Measurements from ENCODE around the gene UBAP2. TPM values are rescaled to one million over a fixed set of nuclear protein-coding genes. Genes with fewer than 3 reads are reported as not detected.

Gene UBAP2
- polyA plus RNA-seq, 1 donor (not counting 4 experiments of a cell fraction or from before 2014, with no cell fraction given), result 16.3 TPM

- DNase-seq (ENCODE audit: low read depth, low spot score) (no peak), FAIRE-seq (no peak)
- dilution Hi-C loops (cut with MboI; ENCODE audit: extremely low pct_ligation_motif_present, low sequenced_read_pairs), result no loop called here
- Histone ChIP-seq H3K4me1 (ENCODE audit: control insufficient read depth, extremely low read depth, insufficient read depth, low read length) (no peaks in the 10 kb centered on the region), H2AFZ (ENCODE audit: control insufficient read depth, low read length) (no peak overlapping the region), H3K9ac (ENCODE audit: control insufficient read depth, extremely low read depth, insufficient read depth, low read length) (no peak overlapping the region), H3K27ac (ENCODE audit: control insufficient read depth, insufficient read depth, low read length) (no peak overlapping the region), H3K4me2 (ENCODE audit: control insufficient read depth, extremely low read depth, insufficient read depth, low read depth, low read length) (no peak overlapping the region), H3K9me1 (ENCODE audit: control insufficient read depth, extremely low read depth, insufficient read depth, low read length) (no peaks in the 10 kb centered on the region), H3K27me3 (ENCODE audit: control insufficient read depth, extremely low read depth, insufficient read depth, low read length) (no peaks in the 10 kb centered on the region), H3K4me3 (ENCODE audit: control insufficient read depth in 2 of 3, extremely low read depth in 1 of 3, insufficient read depth in 2 of 3, low read depth in 1 of 3, low read length in 3 of 3) (no peak overlapping the region), H3K79me2 (ENCODE audit: control insufficient read depth, insufficient read depth, low read length) (peaks cover 62% of the 10 kb centered on the region), H3K9me3 (ENCODE audit: control insufficient read depth, low read depth, low read length) (no peaks in the 10 kb centered on the region), H4K20me1 (ENCODE audit: control insufficient read depth, extremely low read depth, insufficient read depth, low read length) (peaks cover 4% of the 10 kb centered on the region), H3K36me3 (ENCODE audit: control insufficient read depth in 2 of 2, extremely low read depth in 1 of 2, insufficient read depth in 2 of 2, low read length in 2 of 2) (peaks cover 12 to 16% of the 10 kb centered on the region in 2 experiments)
- no peak for TF ChIP-seq EZH2 (IDR thresholded peaks at IDR 0.05; ENCODE audit: low read length)
- no peak for TF ChIP-seq CTCF (optimal IDR thresholded peaks at IDR 0.05 in 1 of 3, IDR thresholded peaks at IDR 0.05 in 1 of 3, conservative IDR thresholded peaks at IDR 0.05 in 1 of 3; ENCODE audit: extremely low read depth in 1 of 3, insufficient read depth in 2 of 3, low read length in 3 of 3)
Observed at GRCh38 chr9:34016149-34016548, 32.5 kb downstream of the UBAP2 start.

- Histone ChIP-seq H3K9ac (ENCODE audit: control insufficient read depth, extremely low read depth, insufficient read depth, low read length) (no peak overlapping the region), H3K4me1 (ENCODE audit: control insufficient read depth, extremely low read depth, insufficient read depth, low read length) (no peaks in the 10 kb centered on the region), H4K20me1 (ENCODE audit: control insufficient read depth, extremely low read depth, insufficient read depth, low read length) (no peaks in the 10 kb centered on the region), H2AFZ (ENCODE audit: control insufficient read depth, low read length) (no peak overlapping the region), H3K27me3 (ENCODE audit: control insufficient read depth, extremely low read depth, insufficient read depth, low read length) (no peaks in the 10 kb centered on the region), H3K9me1 (ENCODE audit: control insufficient read depth, extremely low read depth, insufficient read depth, low read length) (no peaks in the 10 kb centered on the region), H3K4me2 (ENCODE audit: control insufficient read depth, extremely low read depth, insufficient read depth, low read depth, low read length) (no peak overlapping the region), H3K36me3 (ENCODE audit: control insufficient read depth in 2 of 2, extremely low read depth in 1 of 2, insufficient read depth in 2 of 2, low read length in 2 of 2) (peaks cover 10 to 16% of the 10 kb centered on the region in 2 experiments), H3K9me3 (ENCODE audit: control insufficient read depth, low read depth, low read length) (no peaks in the 10 kb centered on the region), H3K4me3 (ENCODE audit: control insufficient read depth in 2 of 3, extremely low read depth in 1 of 3, insufficient read depth in 2 of 3, low read depth in 1 of 3, low read length in 3 of 3) (no peak overlapping the region), H3K79me2 (ENCODE audit: control insufficient read depth, insufficient read depth, low read length) (peaks cover 32% of the 10 kb centered on the region), H3K27ac (ENCODE audit: control insufficient read depth, insufficient read depth, low read length) (no peak overlapping the region)
- DNase-seq (ENCODE audit: low read depth, low spot score) (no peak), FAIRE-seq (no peak)
- TF ChIP-seq EZH2 (IDR thresholded peaks at IDR 0.05; ENCODE audit: low read length) (no peak), CTCF (optimal IDR thresholded peaks at IDR 0.05 in 1 of 3, IDR thresholded peaks at IDR 0.05 in 1 of 3, conservative IDR thresholded peaks at IDR 0.05 in 1 of 3; ENCODE audit: extremely low read depth in 1 of 3, insufficient read depth in 2 of 3, low read length in 3 of 3) (no peak)
- dilution Hi-C loops (cut with MboI; ENCODE audit: extremely low pct_ligation_motif_present, low sequenced_read_pairs), result no loop called here
Observed at GRCh38 chr9:34010979-34011378, 37.7 kb downstream of the UBAP2 start.
